ENCODE data around the gene ECHS1. TPM values are rescaled to one million over a fixed set of nuclear protein-coding genes. Genes with fewer than 3 reads are reported as not detected.

ECHS1 gene
- total RNA-seq, 2 experiments from 2014 or later: 46.2 to 48.3 TPM

DNA sequence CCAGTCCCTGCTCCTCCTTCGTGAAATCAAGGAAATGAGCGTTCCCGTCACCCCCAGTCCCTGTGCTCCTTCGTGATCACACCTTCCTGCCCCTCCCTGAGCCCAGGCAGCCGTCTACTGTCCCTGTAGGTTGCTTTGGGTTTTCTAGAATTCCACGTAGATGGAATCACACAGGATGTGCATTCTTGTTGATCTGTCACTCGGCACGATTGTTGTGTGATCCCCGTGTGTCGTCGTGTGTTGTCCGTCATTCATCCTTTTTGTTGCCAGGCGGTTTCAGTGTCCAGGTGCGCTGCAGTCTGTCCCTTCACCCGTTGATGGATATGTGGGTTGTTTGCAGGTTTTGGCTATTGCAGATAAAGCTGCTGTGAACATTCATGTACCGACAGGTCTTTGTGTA, 30.2 kb upstream of the ECHS1 start:
- no peak overlapping the region for H3K27ac ChIP-seq (ENCODE audit: low read depth, low read length, poor library complexity, severe bottlenecking)
- intact Hi-C loops (cut with micrococcal nuclease; ENCODE audit: unreplicated experiment): no loop called here
- peaks cover 98% of the 10 kb centered on the region for H3K36me3 ChIP-seq (ENCODE audit: insufficient read depth, low read length)
- TF ChIP-seq, protein P1, sequence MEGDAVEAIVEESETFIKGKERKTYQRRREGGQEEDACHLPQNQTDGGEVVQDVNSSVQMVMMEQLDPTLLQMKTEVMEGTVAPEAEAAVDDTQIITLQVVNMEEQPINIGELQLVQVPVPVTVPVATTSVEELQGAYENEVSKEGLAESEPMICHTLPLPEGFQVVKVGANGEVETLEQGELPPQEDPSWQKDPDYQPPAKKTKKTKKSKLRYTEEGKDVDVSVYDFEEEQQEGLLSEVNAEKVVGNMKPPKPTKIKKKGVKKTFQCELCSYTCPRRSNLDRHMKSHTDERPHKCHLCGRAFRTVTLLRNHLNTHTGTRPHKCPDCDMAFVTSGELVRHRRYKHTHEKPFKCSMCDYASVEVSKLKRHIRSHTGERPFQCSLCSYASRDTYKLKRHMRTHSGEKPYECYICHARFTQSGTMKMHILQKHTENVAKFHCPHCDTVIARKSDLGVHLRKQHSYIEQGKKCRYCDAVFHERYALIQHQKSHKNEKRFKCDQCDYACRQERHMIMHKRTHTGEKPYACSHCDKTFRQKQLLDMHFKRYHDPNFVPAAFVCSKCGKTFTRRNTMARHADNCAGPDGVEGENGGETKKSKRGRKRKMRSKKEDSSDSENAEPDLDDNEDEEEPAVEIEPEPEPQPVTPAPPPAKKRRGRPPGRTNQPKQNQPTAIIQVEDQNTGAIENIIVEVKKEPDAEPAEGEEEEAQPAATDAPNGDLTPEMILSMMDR (conservative IDR thresholded peaks at IDR 0.05; ENCODE audit: low read length): no peak
- no peak for TF ChIP-seq EZH2phosphoT487 (IDR thresholded peaks at IDR 0.05; ENCODE audit: borderline replicate concordance, low read depth, low read length)
- no peak for DNase-seq (ENCODE audit: low spot score)
- H3K9me2 ChIP-seq (ENCODE audit: insufficient read depth, low read length): no peaks in the 10 kb centered on the region
- peaks cover 40% of the 10 kb centered on the region for H3K79me2 ChIP-seq (ENCODE audit: insufficient read depth, low read depth, low read length)
- H3K4me3 ChIP-seq (ENCODE audit: low read depth, low read length, poor library complexity, severe bottlenecking): no peak overlapping the region
- no TSS peak for BruUV-seq (replicated peaks)
- no peak overlapping the region for H3K4me2 ChIP-seq (ENCODE audit: low read length)
- H4K20me1 ChIP-seq (ENCODE audit: insufficient read depth, low read length): no peaks in the 10 kb centered on the region
- ChIA-PET POLR2A (no interaction called here), CTCF (ENCODE audit: unreplicated experiment) (no interaction called here)
- H2AFZ ChIP-seq (ENCODE audit: low read length): no peak overlapping the region
- no peaks in the 10 kb centered on the region for H3K9me3 ChIP-seq (ENCODE audit: low read length)
- peaks cover 13% of the 10 kb centered on the region for H3K4me1 ChIP-seq (ENCODE audit: insufficient read depth, low read length, poor library complexity, severe bottlenecking)

DNA sequence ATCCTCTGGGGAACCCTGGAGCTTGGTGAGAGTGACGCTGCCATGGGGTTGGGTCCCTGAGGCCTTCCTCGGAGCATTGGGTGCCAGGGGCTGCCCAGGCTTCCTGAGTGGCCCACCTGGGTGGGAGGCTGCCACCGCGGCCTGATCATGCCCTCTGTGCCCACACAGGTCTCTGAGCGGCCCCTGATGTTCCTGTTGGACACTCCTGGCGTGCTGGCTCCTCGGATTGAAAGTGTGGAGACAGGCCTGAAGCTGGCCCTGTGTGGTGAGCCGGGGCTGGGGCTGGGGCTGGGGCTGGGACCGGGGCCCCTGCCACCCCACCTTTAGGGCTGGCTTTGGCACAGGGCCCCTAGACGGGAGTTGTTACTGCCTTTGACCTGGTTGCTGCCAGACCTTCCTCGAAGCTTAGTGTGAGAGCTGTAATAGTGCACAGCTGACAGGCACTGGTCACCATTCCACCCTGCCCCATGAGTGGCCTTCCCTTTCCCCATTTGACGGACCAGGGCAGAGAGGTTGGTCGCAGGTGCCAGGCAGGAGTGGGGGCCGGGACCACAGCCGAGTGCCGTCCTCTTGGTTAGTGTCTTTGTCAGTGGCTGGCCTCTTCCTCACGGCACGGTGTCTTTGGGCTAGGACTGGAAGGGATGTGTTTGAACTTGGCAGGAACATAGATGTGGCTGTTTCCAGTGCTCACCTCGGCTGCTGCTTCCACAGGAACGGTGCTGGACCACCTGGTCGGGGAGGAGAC, 29.0 kb upstream of the ECHS1 start:
- peaks cover 39% of the 10 kb centered on the region for H3K79me2 ChIP-seq (ENCODE audit: insufficient read depth, low read depth, low read length)
- H3K4me3 ChIP-seq (ENCODE audit: low read depth, low read length, poor library complexity, severe bottlenecking): no peak overlapping the region
- intact Hi-C loops (cut with micrococcal nuclease; ENCODE audit: unreplicated experiment): no loop called here
- peaks cover 13% of the 10 kb centered on the region for H3K4me1 ChIP-seq (ENCODE audit: insufficient read depth, low read length, poor library complexity, severe bottlenecking)
- no peaks in the 10 kb centered on the region for H3K9me2 ChIP-seq (ENCODE audit: insufficient read depth, low read length)
- no peak overlapping the region for H2AFZ ChIP-seq (ENCODE audit: low read length)
- DNase-seq (ENCODE audit: low spot score): no peak
- H3K27ac ChIP-seq (ENCODE audit: low read depth, low read length, poor library complexity, severe bottlenecking): no peak overlapping the region
- no peak overlapping the region for H3K4me2 ChIP-seq (ENCODE audit: low read length)
- POLR2A ChIA-PET: no interaction called here
- TF ChIP-seq, protein P1 (conservative IDR thresholded peaks at IDR 0.05; ENCODE audit: low read length): no peak
- TF ChIP-seq EZH2phosphoT487 (IDR thresholded peaks at IDR 0.05; ENCODE audit: borderline replicate concordance, low read depth, low read length): no peak
- H4K20me1 ChIP-seq (ENCODE audit: insufficient read depth, low read length): no peaks in the 10 kb centered on the region
- no TSS peak for BruUV-seq (replicated peaks)
- H3K36me3 ChIP-seq (ENCODE audit: insufficient read depth, low read length): peaks cover 96% of the 10 kb centered on the region
- no peaks in the 10 kb centered on the region for H3K9me3 ChIP-seq (ENCODE audit: low read length)
- CTCF ChIA-PET (ENCODE audit: unreplicated experiment): interaction anchor here (0.6 kb wide), 1 partner anchor 1709 kb away, joined by 9 read pairs; no protein-coding TSS in a partner anchor

DNA sequence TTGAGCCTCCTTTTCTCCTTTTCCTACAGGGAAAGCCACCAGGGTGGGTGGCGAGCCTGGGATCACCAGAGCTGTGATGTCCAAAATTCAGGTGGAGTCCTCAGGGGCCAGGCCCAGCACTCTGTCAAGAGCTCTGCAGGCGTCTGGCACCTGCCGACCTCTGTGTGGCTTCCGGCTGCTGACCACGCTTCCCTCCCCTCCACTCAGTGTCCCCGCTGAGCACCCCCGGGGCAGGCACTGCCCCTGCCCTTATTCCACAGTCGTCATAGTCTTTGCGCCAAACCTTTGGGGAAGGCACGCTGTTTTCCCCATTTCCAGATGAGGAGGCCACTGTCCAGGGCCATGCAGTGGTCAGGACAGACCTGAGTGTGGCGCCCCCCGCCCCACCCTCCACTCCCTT, 28.3 kb upstream of the ECHS1 start:
- Histone ChIP-seq H3K36me3 (ENCODE audit: insufficient read depth, low read length) (peaks cover 96% of the 10 kb centered on the region), H4K20me1 (ENCODE audit: insufficient read depth, low read length) (no peaks in the 10 kb centered on the region), H3K9me2 (ENCODE audit: insufficient read depth, low read length) (no peaks in the 10 kb centered on the region), H3K27ac (ENCODE audit: low read depth, low read length, poor library complexity, severe bottlenecking) (no peak overlapping the region), H3K4me3 (ENCODE audit: low read depth, low read length, poor library complexity, severe bottlenecking) (no peak overlapping the region), H3K4me2 (ENCODE audit: low read length) (no peak overlapping the region), H3K4me1 (ENCODE audit: insufficient read depth, low read length, poor library complexity, severe bottlenecking) (peaks cover 13% of the 10 kb centered on the region), H3K79me2 (ENCODE audit: insufficient read depth, low read depth, low read length) (peaks cover 38% of the 10 kb centered on the region; the same call in 1 of the 2 replicates), H2AFZ (ENCODE audit: low read length) (no peak overlapping the region), H3K9me3 (ENCODE audit: low read length) (no peaks in the 10 kb centered on the region)
- DNase-seq (ENCODE audit: low spot score): no peak
- POLR2A ChIA-PET: no interaction called here
- intact Hi-C loops (cut with micrococcal nuclease; ENCODE audit: unreplicated experiment): no loop called here
- CTCF ChIA-PET (ENCODE audit: unreplicated experiment): interaction anchor here (0.6 kb wide), 1 partner anchor 1709 kb away, joined by 9 read pairs; no protein-coding TSS in a partner anchor
- no peak for TF ChIP-seq EZH2phosphoT487 (IDR thresholded peaks at IDR 0.05; ENCODE audit: borderline replicate concordance, low read depth, low read length)
- TF ChIP-seq, protein P1 (conservative IDR thresholded peaks at IDR 0.05; ENCODE audit: low read length): no peak
- BruUV-seq (replicated peaks): no TSS peak
